Astrocyte of the spinal cord (primary cell): ENCODE results near the gene RAD50.

Experiments used
- DNase-seq: peaks from one replicate; pipeline ENCODE4 v3.0.0; 2011; ENCODE audit warnings: low read depth, low spot score
- H3K4me3 ChIP-seq: 2 replicates; pipeline ENCODE4 v1.5.1; 2011; ENCODE audit warnings: low read depth, mild to moderate bottlenecking, low read length, moderate library complexity
- CTCF ChIP-seq: IDR thresholded peaks from 2 replicates; pipeline ENCODE4 v1.5.1; 2012; ENCODE audit warnings: low read depth, mild to moderate bottlenecking, low read length, inconsistent platforms
- in situ Hi-C: cut with HindIII; loops from 2 replicates; pipeline ENCODE4 v1.10.0; 2017; ENCODE audit warnings: low sequenced_read_pairs

RAD50 gene

GRCh38 chr5:132601071-132601728 is 44.4 kb downstream of the RAD50 start:
- in situ Hi-C loops, result no loop called here
- TF ChIP-seq CTCF, result no peak
- DNase-seq, result peak; percentile 25
- H3K4me3 ChIP-seq, result no peak overlapping the region

GRCh38 chr5:132607095-132607494 is 50.3 kb downstream of the RAD50 start:
- H3K4me3 ChIP-seq, result no peak overlapping the region
- in situ Hi-C loops, result no loop called here
- no peak for TF ChIP-seq CTCF
- no peak for DNase-seq

GRCh38 chr5:132608107-132608506 is 51.3 kb downstream of the RAD50 start:
- no peak overlapping the region for H3K4me3 ChIP-seq
- TF ChIP-seq CTCF, result no peak
- no peak for DNase-seq
- in situ Hi-C loops, result no loop called here

GRCh38 chr5:132611965-132612364 is 55.2 kb downstream of the RAD50 start:
- no peak overlapping the region for H3K4me3 ChIP-seq
- TF ChIP-seq CTCF, result no peak
- in situ Hi-C loops, result no loop called here
- DNase-seq, result no peak

GRCh38 chr5:132612846-132613245 is 56.1 kb downstream of the RAD50 start:
- DNase-seq, result no peak
- in situ Hi-C loops, result no loop called here
- no peak for TF ChIP-seq CTCF
- no peak overlapping the region for H3K4me3 ChIP-seq

- no peak for TF ChIP-seq CTCF
- no peak overlapping the region for H3K4me3 ChIP-seq
- DNase-seq, result no peak
- in situ Hi-C loops, result no loop called here
Measured at GRCh38 chr5:132621699-132622098, 64.9 kb downstream of the RAD50 start.

- in situ Hi-C loops, result no loop called here
- no peak for TF ChIP-seq CTCF
- no peak for DNase-seq
Measured at GRCh38 chr5:132622608-132623007, 65.8 kb downstream of the RAD50 start.

More at GRCh38 chr5:132622608-132623007, 65.8 kb downstream of the RAD50 start:
- H3K4me3 ChIP-seq, result no peak overlapping the region
